Esophagus squamous epithelium (tissue), 5 donors: Measurements from ENCODE around the gene DBET. TPM values are rescaled to one million over a fixed set of nuclear protein-coding genes. Genes with fewer than 3 reads are reported as not detected.
"Not testable (repeated sequence)": the region's sequence is repeated elsewhere in the genome, so short reads cannot be mapped to it uniquely, and the experiment has no call there.

ENCODE experiments used
- DNase-seq: peaks from one replicate; lab custom pipeline; 2025; lab: John Stamatoyannopoulos, UW
- H3K27ac ChIP-seq, 4 donors: fragments of 200-600 bp; sonication (generic); one replicate each; pipeline ENCODE4 v1.5.1; 2016 to 2019; ENCODE audit warnings: mild to moderate bottlenecking in 1 of 4
- H3K27me3 ChIP-seq, 4 donors: fragments of 200-600 bp; sonication (generic); 1 replicate in 3 of 4; 2 replicates in 1 of 4; pipeline versions ENCODE4 v1.5.1 to v1.6.0; 2017 to 2021; ENCODE audit warnings: antibody characterized with exemption in 1 of 4
- H3K36me3 ChIP-seq, 3 donors: fragments of 200-600 bp; sonication (generic); one replicate each; pipeline ENCODE4 v1.5.1; 2016 to 2019
- H3K4me1 ChIP-seq, 3 donors: fragments of 200-600 bp; sonication (generic); one replicate each; pipeline ENCODE4 v1.5.1; 2017 to 2019
- H3K4me3 ChIP-seq, 4 donors: fragments of 200-600 bp; sonication (generic); 1 replicate in 3 of 4; 2 replicates in 1 of 4; pipeline ENCODE4 v1.5.1; 2016 to 2019; ENCODE audit warnings: mild to moderate bottlenecking in 2 of 4, moderate library complexity in 1 of 4
- H3K9me3 ChIP-seq, 3 donors: fragments of 200-600 bp; sonication (generic); one replicate each; pipeline ENCODE4 v1.5.1; 2016 to 2019
- POLR2A ChIP-seq, 4 donors: fragments of 450-650 bp; IDR thresholded peaks; one replicate each; pipeline ENCODE4 v1.6.1; 2017; ENCODE audit warnings: antibody characterized with exemption in 4 of 4, mild to moderate bottlenecking in 4 of 4, moderate library complexity in 3 of 4
- WGBS, 2 donors: methylation state at CpG; one replicate each; pipeline ENCODE4 v1.1.5; 2018; 5-methylcytosine and 5-hydroxymethylcytosine counted together
- intact Hi-C: fragments of 100-400 bp; cut with DNase I; formaldehyde crosslinking; loops from one replicate; pipeline ENCODE4 v1.15.0; 2022
- total RNA-seq, 4 donors: library from RNA; depleted of rRNA; stranded (reverse); fragments of >200 nt; gene quantifications; one replicate each; pipeline ENCODE4 v1.1.0, GENCODE V29; 2016
- TF ChIP-seq, protein P1 (sequence below), 6 experiments: fragments of 450-650 bp in 4 of 6; fragments of 200-600 bp in 2 of 6; sonication (generic) in 2 of 6; IDR thresholded peaks; one replicate each; pipeline ENCODE4 v1.5.1; 2016 to 2019; ENCODE audit warnings: antibody characterized with exemption in 6 of 6, mild to moderate bottlenecking in 4 of 6, moderate library complexity in 4 of 6
- donor health status: DM: yes; HTN: yes; CAD: no.

Gene DBET
- total RNA-seq, result not detected

GRCh38 chr4:190064342-190064741 lies at the start of gene DBET:
DBET (plus strand) TSS chr4:190064502.
- DNase-seq, H3K9me3 ChIP-seq, H3K36me3 ChIP-seq, H3K4me1 ChIP-seq, H3K4me3 ChIP-seq, intact Hi-C loops, H3K27ac ChIP-seq: not testable (repeated sequence)
- H3K27me3 ChIP-seq, result peaks cover 0 to 10% (median 0%) of the 10 kb centered on the region in 4 donors
- 34 to 38% methylated on average over 2 of the region's 2 CpGs for WGBS, 2 donors

- no peak for DNase-seq
- peaks cover 4 to 47% (median 5%) of the 10 kb centered on the region in 3 donors for H3K4me1 ChIP-seq
- no peak overlapping the region for H3K27ac ChIP-seq
- intact Hi-C loops, result no loop called here
- WGBS, 2 donors, result 8 to 11% methylated on average over 15 to 17 of the region's 76 CpGs
- H3K27me3 ChIP-seq, result peaks cover 5 to 91% (median 25%) of the 10 kb centered on the region in 4 donors
- no peaks in the 10 kb centered on the region for H3K36me3 ChIP-seq
- peak overlapping the region in 2 of 4 donors; percentile 36 to 51 for H3K4me3 ChIP-seq
- no peaks in the 10 kb centered on the region for H3K9me3 ChIP-seq
- no peak for TF ChIP-seq POLR2A (IDR thresholded peaks at IDR 0.05)
- TF ChIP-seq, protein P1, sequence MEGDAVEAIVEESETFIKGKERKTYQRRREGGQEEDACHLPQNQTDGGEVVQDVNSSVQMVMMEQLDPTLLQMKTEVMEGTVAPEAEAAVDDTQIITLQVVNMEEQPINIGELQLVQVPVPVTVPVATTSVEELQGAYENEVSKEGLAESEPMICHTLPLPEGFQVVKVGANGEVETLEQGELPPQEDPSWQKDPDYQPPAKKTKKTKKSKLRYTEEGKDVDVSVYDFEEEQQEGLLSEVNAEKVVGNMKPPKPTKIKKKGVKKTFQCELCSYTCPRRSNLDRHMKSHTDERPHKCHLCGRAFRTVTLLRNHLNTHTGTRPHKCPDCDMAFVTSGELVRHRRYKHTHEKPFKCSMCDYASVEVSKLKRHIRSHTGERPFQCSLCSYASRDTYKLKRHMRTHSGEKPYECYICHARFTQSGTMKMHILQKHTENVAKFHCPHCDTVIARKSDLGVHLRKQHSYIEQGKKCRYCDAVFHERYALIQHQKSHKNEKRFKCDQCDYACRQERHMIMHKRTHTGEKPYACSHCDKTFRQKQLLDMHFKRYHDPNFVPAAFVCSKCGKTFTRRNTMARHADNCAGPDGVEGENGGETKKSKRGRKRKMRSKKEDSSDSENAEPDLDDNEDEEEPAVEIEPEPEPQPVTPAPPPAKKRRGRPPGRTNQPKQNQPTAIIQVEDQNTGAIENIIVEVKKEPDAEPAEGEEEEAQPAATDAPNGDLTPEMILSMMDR (IDR thresholded peaks at IDR 0.05), result no peak
These were observed 49.3 kb upstream of the DBET start for GRCh38 chr4:190014771-190015537.

GRCh38 chr4:190015538-190016368 lies 48.5 kb upstream of the DBET start:
- Histone ChIP-seq H3K27ac (no peak overlapping the region), H3K4me1 (peaks cover 5 to 55% (median 9%) of the 10 kb centered on the region in 3 donors), H3K4me3 (peak overlapping the region in 2 of 4 donors; percentile 36 to 51), H3K27me3 (peaks cover 5 to 93% (median 26%) of the 10 kb centered on the region in 4 donors), H3K9me3 (no peaks in the 10 kb centered on the region), H3K36me3 (no peaks in the 10 kb centered on the region)
- WGBS, 2 donors, result 22 to 24% methylated on average over 20 to 22 of the region's 43 CpGs
- TF ChIP-seq POLR2A (IDR thresholded peaks at IDR 0.05), result no peak
- TF ChIP-seq, protein P1 (IDR thresholded peaks at IDR 0.05), result no peak
- DNase-seq, result no peak
- intact Hi-C loops, result no loop called here

DNA sequence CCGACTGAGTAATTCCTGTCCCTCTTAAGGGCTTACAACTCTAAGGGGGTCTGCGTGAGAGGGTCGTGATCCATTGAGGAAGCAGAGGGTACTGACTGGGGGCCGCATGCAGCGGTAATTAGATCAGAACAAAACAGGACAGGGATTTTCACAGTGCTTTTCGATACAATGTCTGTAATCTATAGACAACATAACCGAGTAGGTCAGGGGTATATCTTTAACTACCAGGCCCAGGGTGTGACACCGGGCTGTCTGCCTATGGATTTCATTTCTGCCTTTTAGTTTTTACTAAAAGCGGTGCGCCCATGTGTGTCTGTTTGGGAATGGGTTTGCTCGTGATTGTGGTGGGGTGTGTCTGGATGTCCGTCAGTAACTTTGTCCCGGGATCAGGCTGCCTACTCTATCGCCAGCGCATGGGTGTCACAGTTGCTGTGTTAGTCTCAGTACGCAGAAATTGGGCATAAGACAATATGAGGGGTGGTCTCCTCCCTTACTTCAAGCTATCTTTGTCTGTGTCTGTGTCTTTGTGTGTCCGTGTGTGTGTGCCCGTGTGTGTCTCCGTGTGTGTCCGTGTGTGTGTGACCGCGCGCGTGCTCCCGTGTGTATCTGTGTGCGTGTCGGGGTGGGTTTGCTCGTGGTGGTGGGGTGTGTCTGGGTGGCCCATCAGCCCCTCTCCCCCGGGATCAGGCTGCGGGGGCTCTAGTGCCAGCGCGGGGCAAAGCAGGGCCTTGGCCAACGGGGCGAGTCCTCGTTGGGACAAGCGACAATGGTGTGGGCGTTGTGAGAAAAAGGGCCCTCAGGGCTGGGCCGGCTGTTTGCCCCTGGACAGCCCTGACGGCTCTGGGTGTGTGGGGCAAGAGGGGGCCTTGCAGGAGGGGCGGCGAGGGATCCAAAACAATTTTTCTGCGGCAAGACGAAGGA lies 47.7 kb upstream of the DBET start:
- no peaks in the 10 kb centered on the region for H3K9me3 ChIP-seq
- peaks cover 5 to 100% (median 26%) of the 10 kb centered on the region in 4 donors for H3K27me3 ChIP-seq
- no peak overlapping the region for H3K4me3 ChIP-seq
- H3K36me3 ChIP-seq, result no peaks in the 10 kb centered on the region
- TF ChIP-seq, protein P1 (IDR thresholded peaks at IDR 0.05), result no peak
- TF ChIP-seq POLR2A (IDR thresholded peaks at IDR 0.05), result no peak
- 19 to 37% methylated on average over 19 to 25 of the region's 43 CpGs for WGBS, 2 donors
- intact Hi-C loops, result no loop called here
- H3K27ac ChIP-seq, result no peak overlapping the region
- DNase-seq, result no peak
- peaks cover 12 to 63% (median 16%) of the 10 kb centered on the region in 3 donors for H3K4me1 ChIP-seq
